GM18519 (cell line): ENCODE results near the gene DBH.

ENCODE experiments used
- ATAC-seq: cut with Tn5 transposase; IDR thresholded peaks from one replicate; pipeline ENCODE4 v1.9.1; 2021; ENCODE audit warnings: mild to moderate bottlenecking, moderate library complexity; ENCODE audit not compliant: unreplicated experiment, low FRiP score

Gene DBH

DNA sequence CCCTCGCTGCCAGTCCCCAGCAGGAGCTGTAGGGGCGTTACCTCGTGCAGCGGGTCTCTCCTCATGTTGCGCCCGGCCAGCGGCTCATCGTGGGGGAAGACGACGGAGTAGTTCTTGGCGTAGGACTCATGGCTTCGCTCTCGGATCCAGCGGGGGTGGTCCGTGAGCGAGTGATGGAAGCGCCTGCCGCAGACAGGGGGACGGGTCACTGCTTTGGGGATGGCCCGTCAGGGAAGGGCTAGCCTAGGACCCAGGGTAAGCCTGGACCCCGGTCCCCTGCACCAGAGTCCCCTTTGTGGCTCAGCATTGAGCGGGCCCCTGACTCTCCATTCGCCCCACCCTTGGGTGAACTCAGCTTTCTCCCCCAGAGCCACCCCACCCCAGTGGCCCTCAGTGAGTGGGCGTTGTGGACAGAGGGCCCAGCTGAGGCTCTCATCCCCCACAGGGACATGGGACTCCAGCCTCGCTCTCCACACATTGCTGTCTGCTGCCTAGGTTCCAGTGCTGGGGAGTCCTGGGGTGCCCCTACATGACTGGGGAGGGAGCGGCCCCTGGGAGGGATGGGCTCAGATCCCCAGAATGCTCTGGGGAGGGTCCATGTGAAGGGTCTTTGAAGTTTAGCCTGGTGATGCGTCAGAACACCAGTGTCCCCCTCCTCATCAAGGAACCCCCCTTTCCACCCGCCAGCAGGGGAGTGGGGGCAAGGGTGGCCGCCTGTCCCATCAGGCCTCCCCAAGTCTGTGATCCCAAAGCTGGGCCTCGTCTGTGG lies 72.3 kb downstream of the DBH start:
- no peak for ATAC-seq
